ENCODE measurements around the gene ADCY10.
"Not testable (repeated sequence)": the region's sequence is repeated elsewhere in the genome, so short reads cannot be mapped to it uniquely, and the experiment has no call there.

The ADCY10 gene

GRCh38 chr1:167898578-167899222, 15.2 kb downstream of the ADCY10 start:
- no peak for DNase-seq (ENCODE audit: low read depth, low spot score)

DNA sequence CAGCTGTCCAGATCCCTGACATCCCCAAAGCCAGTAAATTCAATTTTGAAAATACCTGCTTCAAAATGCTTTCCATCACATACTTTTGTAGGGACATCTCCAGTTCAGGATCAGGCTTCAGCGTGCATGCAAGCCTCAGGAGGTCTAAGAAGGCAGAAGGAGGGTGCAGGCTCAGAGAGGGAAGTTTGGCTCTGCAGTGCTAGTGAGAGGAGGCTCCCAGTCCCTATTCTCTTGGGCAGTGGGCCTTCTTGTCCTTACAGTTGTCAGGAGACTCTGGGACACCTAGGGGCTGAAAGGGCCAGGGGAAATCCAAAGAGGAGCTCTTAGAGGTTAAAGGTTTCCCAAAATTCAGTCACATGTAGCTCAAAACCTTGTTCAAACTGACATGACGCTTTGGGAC, 20.1 kb downstream of the ADCY10 start:
- no peak for DNase-seq (ENCODE audit: low read depth, low spot score)
- H3K27ac ChIP-seq, result no peak overlapping the region

More at GRCh38 chr1:167898578-167899222, 15.2 kb downstream of the ADCY10 start:
- H3K27ac ChIP-seq, result no peak overlapping the region

DNA sequence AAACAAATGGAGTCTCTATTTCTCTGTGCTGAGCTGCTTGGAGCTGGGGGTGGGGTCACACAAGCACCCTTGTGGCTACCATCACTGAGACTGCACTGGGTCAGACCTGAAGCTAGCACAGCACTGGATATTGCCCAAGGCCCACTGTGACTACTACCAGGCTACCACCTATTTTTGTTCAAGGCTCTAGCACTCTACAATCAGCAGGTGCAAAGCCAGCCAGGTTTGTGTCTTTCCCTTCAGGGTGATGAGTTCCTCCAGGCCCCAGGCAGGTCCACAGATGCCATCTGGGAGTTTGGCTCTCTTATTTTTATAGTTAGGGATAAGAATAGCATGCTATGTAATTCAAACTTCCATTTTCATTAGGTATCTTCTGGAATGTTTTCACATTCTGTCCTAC, 23.5 kb downstream of the ADCY10 start:
- DNase-seq (ENCODE audit: low read depth, low spot score), result no peak
- no peak overlapping the region for H3K27ac ChIP-seq

DNA sequence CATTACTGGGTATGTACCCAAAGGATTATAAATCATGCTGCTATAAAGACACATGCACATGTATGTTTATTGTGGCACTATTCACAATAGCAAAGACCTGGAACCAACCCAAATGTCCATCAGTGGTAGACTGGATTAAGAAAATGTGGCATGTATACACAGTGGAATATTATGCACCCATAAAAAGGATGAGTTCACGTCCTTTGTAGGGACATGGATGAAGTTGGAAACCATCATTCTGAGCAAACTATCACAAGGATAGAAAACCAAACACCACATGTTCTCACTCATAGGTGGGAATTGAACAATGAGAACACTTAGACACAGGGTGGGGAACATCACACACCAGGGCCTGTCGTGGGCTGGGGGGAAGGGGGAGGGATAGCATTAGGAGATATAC, 26.7 kb downstream of the ADCY10 start:
- not testable (repeated sequence) for DNase-seq (ENCODE audit: low read depth, low spot score); H3K27ac ChIP-seq

DNA sequence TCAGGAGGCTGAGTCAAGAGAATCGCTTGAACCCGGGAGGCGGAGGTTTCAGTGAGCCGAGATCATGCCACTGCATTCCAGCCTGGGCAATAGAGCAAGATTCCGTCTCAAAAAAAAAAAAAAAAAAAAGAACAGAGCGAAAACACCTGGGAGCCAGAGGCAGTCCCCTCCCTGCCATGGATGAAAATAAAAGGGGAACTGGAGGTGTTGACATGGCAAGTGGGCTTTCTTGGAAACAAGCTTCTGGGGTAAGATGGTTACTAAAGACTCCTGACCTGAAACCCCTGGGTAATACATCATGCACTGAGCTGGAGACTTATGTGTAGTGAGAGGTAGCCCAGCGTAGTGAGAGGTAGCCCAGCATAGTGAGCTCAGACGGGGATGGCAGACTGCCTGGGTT, 31.6 kb downstream of the ADCY10 start:
- no peak for DNase-seq (ENCODE audit: low read depth, low spot score)
- no peak overlapping the region for H3K27ac ChIP-seq

DNA sequence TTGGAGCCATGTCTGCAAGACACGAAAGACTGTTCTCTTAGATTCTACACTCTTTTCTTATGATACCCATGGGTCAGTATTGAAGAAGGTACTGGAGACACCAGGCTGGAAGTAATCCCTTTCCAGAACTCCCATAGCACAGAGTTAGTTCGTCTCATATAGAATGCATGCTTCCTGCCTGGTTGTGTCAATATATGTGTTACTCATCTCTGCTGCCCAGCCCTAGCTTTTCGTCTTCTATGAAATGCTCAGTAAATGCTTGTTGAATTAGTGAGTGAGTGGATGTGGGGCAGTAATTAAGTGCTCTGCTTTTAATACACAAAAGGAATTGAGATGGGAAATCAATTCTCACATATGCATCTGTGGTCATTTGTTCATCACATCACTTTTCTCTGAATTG, 32.1 kb downstream of the ADCY10 start:
- peak overlapping the region; percentile 9 for H3K27ac ChIP-seq
- no peak for DNase-seq (ENCODE audit: low read depth, low spot score)

DNA sequence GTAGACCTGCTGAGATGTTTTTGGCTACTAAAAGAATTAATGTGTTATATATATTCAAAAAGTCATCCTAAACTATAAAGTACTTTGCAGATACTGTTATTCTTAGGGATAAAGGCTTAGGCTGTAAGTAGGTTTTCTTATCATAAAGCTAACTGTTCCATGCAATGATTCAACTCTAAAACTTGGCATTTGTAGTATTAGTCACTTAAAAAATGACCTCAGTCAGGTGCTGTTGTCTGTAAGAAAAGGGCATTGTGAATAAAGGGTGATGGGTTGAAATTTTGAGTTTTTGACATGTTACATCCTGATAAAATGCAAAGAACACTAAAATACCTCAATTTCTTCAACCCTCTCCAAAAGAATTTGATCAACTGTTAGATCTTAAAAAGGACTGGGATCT, 32.9 kb downstream of the ADCY10 start:
- H3K27ac ChIP-seq, result peak overlapping the region; percentile 9
- no peak for DNase-seq (ENCODE audit: low read depth, low spot score)

GRCh38 chr1:167880580-167881021, 33.3 kb downstream of the ADCY10 start:
- no peak for DNase-seq (ENCODE audit: low read depth, low spot score)
- H3K27ac ChIP-seq, result no peak overlapping the region

DNA sequence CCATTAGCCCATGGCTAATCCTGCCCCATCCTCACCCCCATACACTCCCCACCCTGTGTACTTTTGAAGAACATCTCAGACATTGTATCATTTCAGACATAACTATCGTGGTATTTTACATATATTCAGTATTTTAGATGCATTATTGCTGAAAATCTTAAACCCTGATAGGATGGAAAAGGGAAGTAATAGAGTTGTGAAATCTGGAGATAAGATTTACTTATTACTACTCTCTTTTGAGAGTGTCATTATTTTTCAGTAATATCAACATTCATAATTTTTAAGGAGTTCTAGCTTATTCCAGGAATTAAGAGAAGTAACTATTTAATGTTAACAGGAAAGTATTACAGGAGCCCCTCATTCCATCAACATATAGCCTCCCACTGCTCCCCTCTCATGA, 34.4 kb downstream of the ADCY10 start:
- H3K27ac ChIP-seq, result no peak overlapping the region
- DNase-seq (ENCODE audit: low read depth, low spot score), result no peak

DNA sequence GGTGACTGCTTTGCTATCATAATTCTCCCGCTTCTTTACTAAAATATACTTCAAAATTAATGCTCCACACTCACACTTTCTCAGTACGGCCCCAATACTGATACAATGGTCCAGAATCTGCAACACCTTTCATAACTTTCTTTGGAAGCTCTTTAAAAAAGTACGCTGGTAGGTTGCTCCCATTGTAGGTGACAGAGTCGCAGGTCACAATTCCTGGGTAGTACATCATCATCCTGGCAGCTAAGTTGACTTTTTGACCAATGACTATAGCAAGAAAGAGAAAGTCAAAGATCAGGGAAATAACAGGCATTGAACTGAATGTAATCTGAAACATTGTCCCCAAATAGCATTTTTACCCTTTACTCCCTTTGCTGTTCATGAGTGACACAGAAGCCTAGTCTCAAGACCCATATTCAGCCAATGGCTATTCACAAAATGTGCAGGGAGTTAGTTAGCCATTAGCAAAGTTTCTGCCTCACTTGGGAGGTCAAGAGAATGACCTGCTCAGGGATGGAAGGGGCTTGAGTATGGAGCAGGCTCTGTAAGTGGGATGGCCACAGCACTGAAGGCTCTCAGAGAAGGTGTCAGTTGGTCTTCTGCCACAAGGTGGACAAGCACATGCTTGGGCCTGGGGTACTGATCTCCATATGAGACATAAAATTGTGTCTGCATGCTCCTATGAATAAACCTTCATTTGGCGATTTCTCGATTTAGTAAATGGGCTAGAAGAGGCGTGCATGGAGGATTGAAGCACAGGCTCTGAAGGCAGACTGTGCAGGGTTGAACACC, 35.4 kb downstream of the ADCY10 start:
- H3K27ac ChIP-seq, result no peak overlapping the region
- DNase-seq (ENCODE audit: low read depth, low spot score), result no peak

GRCh38 chr1:167876597-167877175, 37.2 kb downstream of the ADCY10 start:
- DNase-seq (ENCODE audit: low read depth, low spot score), result no peak
- H3K27ac ChIP-seq, result no peak overlapping the region

- no peak for DNase-seq (ENCODE audit: low read depth, low spot score)
- no peak overlapping the region for H3K27ac ChIP-seq
Measured at GRCh38 chr1:167871331-167871730, 42.6 kb downstream of the ADCY10 start.

- not testable (repeated sequence) for H3K27ac ChIP-seq; DNase-seq (ENCODE audit: low read depth, low spot score)
Measured at GRCh38 chr1:167869157-167870001, 44.6 kb downstream of the ADCY10 start.

DNA sequence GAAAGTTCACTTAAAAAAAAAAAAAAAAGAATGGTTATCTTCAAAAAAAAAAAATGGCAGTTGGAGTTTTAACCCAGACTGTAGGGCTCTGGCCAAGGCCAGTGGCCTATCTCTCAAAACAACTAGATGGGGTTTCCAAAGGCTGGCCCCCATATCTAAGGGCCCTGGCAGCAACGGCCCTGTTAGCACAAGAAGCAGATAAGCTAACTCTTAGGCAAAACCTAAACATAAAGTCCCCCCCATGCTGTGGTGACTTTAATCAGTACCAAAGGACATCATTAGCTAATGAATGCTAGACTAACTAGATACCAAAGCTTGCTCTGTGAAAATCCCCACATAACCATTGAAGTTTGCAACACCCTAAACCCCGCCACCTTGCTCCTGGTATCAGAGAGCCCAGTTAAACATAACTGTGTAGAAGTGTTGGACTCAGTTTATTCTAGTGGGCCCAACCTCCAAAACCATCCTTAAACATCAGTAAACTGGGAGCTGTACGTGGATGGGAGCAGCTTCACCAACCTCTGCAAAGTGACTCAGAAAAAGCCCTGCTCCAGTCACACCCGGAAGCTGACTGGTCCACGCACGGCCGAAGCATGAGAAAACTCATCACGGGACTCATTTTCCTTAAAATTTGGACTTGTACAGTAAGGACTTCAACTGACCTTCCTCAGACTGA, 47.1 kb downstream of the ADCY10 start:
- not testable (repeated sequence) for DNase-seq (ENCODE audit: low read depth, low spot score); H3K27ac ChIP-seq

- DNase-seq (ENCODE audit: low read depth, low spot score), result not testable (repeated sequence)
Measured at GRCh38 chr1:167866326-167866725, 47.6 kb downstream of the ADCY10 start.

GRCh38 chr1:167865804-167866308, 48.1 kb downstream of the ADCY10 start:
- H3K27ac ChIP-seq; DNase-seq (ENCODE audit: low read depth, low spot score): not testable (repeated sequence)

More at GRCh38 chr1:167866326-167866725, 47.6 kb downstream of the ADCY10 start:
- not testable (repeated sequence) for H3K27ac ChIP-seq

DNA sequence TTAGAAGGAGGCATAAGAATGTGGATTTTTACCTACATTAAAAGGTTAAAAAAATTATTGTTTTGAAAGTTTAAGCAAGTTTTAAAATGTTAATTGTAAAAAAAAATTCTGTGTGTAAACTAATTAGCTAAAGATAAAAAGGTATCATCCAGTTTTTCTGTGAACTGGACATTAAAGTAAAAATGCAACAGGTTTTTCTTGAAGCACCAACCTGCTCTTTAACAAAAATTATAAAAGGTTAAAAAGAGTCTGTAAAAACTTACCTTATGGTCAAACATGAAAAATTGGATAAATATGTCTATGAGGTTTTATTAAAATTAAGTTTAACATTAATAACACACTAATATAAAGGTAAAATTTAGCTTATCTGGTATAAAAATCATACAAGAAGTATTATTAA, 48.7 kb downstream of the ADCY10 start:
- not testable (repeated sequence) for H3K27ac ChIP-seq; DNase-seq (ENCODE audit: low read depth, low spot score)

GRCh38 chr1:167864392-167865032, 49.4 kb downstream of the ADCY10 start:
- no peak overlapping the region for H3K27ac ChIP-seq
- DNase-seq (ENCODE audit: low read depth, low spot score), result no peak

DNA sequence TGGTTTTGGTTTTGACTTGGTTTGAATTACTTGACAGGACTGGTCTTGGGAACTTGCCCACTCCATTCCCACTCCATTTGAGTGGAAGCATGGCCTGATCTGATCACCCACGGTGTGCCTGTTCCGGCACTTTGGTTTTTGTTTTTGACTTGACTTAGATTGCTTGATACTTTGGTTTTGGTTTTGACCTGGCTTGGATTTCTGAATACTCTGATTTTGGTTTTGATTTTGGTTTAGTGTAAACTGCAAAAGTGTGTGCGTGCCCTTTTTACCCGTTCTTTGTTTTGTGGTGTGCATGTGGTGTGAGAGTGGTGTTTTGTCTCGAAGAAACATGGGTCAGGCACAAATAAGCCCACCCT, 50.0 kb downstream of the ADCY10 start:
- no peak for DNase-seq (ENCODE audit: low read depth, low spot score)
- no peak overlapping the region for H3K27ac ChIP-seq
